HG03095 (cell line): ENCODE data around the gene TRAPPC10.

Experiments used
- ATAC-seq: cut with Tn5 transposase; IDR thresholded peaks from one replicate; pipeline ENCODE4 v1.9.1; 2021; ENCODE audit warnings: moderate library complexity; ENCODE audit not compliant: unreplicated experiment

The TRAPPC10 gene

DNA sequence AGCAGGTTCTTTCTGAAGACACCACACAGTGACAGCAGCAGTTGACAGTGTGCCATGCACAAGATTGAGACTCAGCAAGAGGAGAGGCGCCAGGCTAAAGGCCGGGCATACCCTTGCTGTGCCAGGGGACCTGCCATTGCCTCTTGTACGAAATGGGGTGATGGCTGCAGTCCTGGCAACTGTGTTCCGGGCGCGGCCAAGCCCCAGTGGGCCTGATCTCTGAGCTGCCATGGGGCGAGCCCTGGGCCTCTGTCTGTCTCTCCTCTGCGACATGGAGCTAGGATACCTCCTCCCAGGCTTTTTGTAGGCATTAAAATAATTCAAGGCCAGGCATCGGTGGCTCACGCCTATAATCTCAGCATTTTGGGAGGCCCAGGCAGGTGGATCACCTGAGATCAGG, 9.6 kb upstream of the TRAPPC10 start:
- ATAC-seq = no peak

- ATAC-seq = no peak
These were observed 8.7 kb upstream of the TRAPPC10 start for GRCh38 chr21:44003307-44003966.

- no peak for ATAC-seq
These were observed 7.0 kb upstream of the TRAPPC10 start for GRCh38 chr21:44005071-44005470.

DNA sequence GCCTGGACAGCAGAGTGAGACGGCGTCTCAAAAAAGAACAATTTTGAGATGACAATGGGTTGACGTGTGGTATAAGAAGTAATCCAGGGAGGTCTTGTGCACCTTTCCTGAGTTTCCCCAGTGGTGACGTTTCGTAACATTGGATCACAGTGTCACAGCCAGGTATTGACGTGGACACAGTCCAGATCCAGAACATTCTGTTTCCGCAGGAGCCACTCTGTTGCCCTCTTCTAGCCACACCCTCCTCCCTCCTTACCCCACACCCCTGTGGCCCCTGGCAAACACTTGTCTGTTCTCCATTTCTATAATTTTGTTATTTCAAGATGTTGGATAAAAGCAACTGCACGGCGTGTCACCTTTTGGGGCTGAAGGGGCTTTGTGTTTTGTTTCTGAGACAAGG, 6.5 kb upstream of the TRAPPC10 start:
- ATAC-seq = no peak

- ATAC-seq = no peak
These were observed 6.0 kb upstream of the TRAPPC10 start for GRCh38 chr21:44006017-44006619.

DNA sequence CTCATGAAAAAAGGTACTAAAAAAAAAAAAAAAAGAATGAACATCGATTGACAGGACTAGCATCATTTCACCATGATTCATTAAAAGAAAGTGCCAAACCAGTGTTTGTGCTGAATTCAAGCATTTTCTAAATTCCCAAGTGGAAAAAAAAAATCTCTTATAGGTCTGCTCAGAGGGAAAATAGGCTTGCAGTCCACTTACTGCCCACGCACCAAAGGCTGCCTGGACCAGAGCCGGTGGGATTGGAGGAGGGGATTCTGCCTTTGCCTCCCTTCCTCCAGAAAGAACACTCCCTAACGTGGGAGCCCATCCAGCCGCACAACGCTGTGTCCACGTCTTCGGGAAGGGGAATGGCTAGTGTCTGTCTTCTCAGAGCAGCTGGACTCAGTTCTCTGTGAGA, 5.5 kb upstream of the TRAPPC10 start:
- ATAC-seq = no peak

DNA sequence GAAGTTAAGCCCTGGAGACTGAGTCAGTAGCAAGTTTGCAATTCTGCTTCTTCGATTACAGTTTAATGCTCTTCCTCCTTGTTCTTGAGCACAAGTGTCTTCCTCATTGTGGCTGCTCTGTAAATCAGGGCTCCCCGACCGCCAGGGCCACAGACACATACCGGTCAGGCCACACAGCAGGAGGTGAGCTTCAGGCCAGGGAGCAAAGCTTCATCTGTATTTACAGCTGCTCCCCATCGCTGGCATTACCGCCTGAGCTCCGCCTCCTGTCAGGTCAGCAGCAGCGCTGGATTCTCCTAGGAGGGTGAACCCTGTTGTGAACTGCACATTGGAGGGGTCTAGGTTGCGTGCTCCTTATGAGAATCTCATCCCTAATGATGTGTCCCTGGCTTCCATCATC, 1.7 kb upstream of the TRAPPC10 start:
- no peak for ATAC-seq

- no peak for ATAC-seq
These were observed 986 bp upstream of the TRAPPC10 start for GRCh38 chr21:44011123-44011522.

DNA sequence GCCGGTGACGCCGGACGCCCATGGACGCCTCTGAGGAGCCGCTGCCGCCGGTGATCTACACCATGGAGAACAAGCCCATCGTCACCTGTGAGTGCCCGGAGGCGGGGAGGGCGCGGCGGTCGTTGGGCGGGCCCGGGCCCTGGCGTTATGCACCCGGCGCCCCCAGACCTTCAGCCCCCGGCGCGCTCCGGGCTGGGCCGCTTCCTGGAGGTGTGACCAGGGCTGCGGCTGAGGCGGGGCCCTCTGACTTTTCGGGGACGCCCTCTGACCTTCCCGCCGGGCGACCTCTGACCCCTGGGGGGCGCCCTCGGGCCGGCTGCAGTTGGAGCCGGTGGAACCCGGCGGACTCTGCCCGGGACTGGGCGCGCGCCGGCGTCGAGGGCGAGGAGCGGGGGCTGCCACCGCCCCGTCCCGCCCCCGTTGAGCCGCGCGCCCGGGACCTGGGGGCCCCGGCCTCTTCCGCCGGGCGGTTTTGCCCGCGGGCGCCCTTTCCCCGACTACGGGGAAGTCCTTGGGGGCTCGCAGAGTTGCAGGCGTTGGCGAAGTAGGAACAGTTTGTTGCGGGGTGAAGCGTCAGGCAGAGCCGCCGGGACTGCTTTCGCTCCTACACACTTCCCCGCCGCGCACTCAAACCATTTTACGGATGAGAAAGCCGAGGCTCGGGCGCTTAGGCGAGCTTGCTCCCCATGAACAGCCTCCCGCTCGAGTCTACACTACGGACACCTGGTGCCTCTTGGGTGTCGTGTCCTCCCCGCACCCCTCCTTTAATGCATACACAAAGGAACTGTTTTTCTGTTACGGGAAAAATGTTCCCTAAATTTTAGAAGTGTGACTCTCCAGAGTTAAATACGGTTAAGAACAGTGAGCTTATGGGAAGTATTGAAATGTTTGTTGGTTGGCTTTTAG, 618 bp downstream of the TRAPPC10 start:
- ATAC-seq = peak; percentile 61

DNA sequence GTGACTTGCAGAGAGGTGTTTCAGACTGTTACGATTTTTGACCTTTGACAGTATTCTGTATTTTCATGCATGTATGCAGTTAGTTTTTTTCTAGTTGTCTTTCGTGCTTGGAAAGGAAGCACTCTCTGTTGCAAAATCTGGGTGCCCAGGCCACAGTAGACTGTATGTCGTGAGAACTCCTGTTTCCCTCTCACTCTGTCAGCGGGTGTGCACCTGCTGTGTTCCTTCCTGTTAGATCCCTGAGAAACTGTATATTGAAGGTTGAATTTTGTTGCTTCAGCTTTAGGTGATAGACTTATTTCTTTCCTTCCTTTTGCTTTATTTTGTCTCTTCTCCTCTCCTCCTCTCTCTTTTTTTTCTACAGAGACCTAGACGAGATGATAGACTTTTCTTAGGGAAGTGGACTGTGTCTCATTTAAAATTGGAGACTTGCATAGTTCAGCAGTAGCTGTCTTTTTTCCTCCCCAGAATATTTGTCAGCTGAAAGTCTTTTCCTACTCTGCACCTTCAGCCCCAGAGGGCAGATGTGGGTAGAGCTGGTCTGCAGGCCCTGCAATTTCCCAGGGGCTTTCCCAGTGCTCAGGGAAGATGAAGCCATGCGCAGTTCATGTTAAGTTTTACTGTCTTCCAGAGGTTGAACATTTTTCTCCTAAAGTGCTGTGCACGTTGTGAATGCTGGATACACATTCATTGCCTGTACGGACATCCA, 1.4 kb downstream of the TRAPPC10 start:
- ATAC-seq = no peak

DNA sequence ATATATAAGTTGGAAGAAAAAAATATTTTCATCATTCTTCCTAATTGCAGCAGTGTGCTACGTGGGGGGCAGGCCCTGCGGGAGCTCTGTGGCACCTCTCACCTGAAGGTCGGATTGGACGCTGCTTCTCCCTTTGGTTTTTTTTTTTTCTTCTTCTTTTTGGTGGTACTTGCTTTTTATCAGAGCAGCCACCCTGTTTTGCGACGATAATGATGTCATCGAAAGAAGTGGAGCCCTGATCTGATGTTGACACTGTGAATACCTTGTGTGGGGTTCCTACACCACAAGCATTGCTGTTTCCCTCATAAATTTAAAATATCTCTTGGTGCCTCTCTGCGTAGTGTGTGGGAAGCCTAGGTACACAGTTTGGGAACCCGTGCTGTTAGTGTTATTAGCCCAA, 5.5 kb downstream of the TRAPPC10 start:
- ATAC-seq = no peak

GRCh38 chr21:44018127-44018526, 6.0 kb downstream of the TRAPPC10 start:
- ATAC-seq = no peak

DNA sequence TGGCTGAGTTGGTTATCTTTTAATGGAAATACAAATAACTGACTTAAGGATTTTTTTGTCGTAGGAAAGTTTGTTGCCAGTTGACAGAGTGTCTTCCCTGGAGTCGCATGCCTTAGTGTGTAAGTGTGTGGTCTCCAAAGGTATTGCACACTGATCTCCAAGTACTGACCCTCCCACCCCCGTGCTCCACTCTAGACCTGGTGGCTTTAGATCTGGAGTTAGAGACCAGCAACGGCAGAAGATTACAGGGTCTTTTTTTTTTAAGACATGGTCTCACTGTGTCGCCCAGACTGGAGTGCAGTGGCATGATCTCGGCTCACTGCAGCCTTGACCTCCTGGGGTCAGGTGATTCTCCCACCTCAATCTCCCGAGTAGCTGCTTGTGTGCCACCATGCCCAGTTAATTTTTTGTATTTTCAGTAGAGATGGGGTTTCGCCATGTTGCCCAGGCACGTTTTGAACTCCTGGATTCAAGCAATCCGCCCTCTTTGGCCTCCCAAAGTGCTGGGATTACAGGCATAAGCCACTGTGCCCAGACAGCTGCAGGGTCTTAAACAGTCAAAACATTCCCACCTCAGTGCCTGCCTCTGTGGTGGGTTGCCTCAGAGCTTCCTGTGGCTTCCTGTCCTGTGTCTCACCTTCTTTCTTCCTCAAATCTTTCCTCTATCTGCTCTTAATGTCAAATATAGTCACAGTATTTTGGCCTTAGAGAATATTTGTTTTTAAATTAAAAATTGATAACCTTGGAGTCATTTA, 6.9 kb downstream of the TRAPPC10 start:
- no peak for ATAC-seq

DNA sequence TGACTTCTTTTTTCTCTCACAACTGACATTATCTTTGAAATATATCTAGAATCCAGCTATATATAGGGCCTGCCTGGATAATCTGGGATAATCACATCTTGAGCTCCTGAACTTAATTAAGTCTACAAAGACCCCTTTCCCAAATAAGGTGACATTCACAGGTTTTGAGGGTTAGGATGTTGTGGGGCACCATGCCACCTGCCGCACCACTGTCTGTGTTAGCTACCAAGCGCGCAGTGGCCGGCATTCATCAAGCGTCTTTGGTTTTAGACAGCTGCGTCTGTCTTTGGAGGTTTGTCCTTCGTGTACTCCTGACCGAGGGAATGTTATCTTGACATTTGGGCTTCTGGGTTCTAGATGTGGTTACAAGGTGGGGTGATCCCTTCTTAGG, 7.5 kb downstream of the TRAPPC10 start:
- no peak for ATAC-seq

DNA sequence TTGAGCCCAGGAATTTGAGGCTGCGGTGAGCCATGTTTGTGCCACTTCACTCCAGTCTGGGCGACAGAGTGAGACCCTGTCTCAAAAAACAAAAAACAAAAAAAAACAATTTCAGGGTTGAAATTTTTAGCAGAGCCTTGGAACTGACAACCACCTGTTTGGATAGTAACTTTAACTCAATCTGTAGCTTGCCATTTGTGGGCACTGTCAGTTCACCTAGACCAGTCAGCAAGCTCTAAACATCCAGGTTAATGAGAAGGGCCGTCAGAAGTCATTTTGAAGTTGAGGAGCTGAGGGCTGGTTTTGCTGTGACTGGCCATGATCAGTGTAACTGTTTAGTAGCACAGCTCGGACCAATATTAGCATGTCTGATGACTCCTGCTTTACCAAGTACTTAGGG, 8.4 kb downstream of the TRAPPC10 start:
- ATAC-seq = no peak

DNA sequence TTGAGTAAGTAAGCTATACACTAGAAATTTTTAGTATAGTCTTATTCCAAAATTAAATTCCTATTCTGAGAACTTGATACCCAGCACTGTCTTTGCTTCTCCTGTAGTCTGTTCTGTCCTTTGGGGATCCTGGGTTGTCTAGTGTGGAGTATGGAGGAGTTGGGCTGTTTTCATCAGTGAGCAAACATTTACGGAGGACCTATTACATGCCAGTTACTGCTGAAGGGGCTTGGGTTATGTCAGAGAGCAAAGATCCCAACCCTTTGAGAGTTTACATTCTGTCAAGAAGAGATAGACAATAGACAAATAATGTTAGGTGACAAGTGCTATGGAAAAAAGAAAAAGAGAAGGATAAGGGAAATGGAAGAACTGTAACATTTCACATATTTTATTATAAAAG, 9.0 kb downstream of the TRAPPC10 start:
- ATAC-seq = no peak

DNA sequence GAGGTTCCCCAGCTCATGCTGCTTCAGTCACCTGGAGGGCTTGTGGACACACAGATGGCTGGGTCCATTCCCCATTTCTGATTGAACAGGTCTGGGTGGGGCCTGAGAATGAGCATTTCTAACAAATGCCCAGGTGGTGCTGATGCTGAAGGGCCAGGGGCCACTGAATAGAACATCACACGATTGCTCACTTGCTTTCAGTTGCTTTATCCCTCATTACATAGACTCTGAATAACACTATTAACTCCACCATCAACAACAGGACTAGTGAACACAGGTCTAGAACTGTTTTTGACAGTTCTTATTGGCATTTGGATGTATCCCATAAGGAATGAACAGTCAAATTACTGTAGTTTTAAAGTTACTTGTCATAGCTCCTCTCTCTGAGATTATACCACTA, 12.1 kb downstream of the TRAPPC10 start:
- ATAC-seq = no peak

GRCh38 chr21:44024887-44025353, 12.8 kb downstream of the TRAPPC10 start:
- no peak for ATAC-seq

- no peak for ATAC-seq
These were observed 15.6 kb downstream of the TRAPPC10 start for GRCh38 chr21:44027607-44028286.

DNA sequence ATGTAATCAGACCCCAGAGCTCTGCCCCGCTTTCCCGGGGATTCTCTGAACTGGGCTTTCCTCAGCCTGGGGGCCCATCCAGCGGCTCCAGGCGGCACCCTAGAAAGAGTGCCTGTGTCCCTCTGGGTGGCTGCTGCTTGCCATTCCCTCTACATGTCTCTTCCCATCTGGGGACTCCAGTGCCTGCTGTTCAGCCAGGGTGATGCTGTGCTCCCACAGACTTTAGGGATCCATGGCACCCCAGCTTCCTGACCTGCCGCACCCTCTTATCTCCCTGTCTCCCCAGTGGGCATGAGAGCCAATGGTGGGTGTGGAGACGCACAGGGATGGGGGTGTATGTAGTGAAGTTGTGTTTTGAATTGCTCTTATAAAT, 16.2 kb downstream of the TRAPPC10 start:
- ATAC-seq = no peak
